HG03457 (cell line): ENCODE data around the gene PSKH1.
"Not testable (repeated sequence)": the region's sequence is repeated elsewhere in the genome, so short reads cannot be mapped to it uniquely, and the experiment has no call there.

ENCODE experiments used
- ATAC-seq: cut with Tn5 transposase; IDR thresholded peaks from one replicate; pipeline ENCODE4 v1.9.1; 2021; ENCODE audit warnings: moderate number of reproducible peaks; ENCODE audit not compliant: unreplicated experiment

PSKH1 gene

DNA sequence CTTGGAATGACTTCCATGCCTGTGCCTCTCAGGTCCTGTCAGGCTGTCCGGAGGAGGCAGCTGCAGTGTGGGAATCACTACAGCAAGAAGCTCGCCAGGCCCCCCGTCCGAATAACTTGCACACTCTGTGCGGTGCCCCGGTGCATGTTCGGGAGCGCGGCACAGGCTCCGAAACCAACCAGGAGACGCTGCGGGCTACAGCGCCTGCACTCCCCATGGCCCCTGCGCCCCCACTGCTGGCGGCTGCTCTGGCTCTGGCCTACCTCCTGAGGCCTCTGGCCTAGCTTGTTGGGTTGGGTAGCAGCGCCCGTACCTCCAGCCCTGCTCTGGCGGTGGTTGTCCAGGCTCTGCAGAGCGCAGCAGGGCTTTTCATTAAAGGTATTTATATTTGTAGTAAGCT, 7.1 kb upstream of the PSKH1 start:
- ATAC-seq: no peak

DNA sequence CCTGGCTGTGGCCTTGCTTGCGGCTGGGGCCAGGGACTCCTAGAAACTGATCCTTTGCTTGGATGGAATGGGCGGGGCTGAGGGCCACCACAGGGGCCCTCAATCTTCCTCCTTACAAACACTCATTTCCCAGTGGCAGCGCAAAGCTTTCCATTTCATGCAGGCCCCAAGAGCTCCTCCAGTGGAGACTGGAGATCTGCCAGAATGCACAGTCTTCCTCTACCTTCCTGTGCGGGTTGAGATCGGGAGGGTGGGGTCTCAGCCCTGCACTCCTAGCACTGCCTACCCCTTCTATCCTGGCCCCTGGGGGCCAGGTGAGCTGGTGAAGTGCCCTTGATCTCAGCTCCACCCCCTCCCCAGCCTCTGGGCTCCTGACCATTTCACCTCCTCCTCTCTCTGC, 6.7 kb upstream of the PSKH1 start:
- no peak for ATAC-seq

DNA sequence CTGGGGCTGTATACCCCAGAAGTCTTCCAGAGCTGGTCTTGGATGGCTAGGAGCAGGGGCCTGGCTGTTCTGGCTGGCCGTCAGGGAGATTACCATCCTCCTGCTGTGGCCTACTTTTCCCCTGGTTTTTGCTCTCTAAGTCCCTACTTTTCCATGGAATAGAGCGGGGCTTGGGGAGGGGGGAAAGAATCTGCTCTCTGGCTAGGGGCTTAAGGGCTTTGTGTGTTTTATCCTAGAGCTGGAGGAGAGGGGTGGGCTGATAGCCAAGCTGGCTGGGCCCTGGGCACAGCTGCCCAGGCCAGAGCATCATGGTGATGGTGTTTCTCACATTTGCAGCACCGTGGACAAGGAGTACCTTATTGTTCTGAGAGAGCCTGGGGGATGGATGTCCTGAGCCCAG, 4.7 kb upstream of the PSKH1 start:
- no peak for ATAC-seq

DNA sequence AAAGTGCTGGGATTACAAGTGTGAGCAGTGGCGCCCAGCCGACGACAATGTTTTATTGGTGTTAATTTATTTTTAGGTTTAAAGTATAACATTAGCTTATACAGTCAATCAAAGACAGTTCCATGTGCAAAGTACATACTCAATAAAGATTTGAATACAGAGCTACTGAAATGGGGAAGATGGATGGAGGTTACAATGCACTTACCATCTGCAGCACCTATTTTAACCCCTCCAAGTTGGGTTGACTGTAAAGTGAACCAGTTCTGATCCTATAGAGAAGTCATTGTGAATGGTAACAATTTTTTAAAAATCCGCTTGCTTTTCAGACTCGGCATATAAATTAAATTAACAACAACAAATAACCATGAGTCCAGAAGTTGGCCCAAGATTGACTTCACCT, 679 bp upstream of the PSKH1 start:
- ATAC-seq: no peak

DNA sequence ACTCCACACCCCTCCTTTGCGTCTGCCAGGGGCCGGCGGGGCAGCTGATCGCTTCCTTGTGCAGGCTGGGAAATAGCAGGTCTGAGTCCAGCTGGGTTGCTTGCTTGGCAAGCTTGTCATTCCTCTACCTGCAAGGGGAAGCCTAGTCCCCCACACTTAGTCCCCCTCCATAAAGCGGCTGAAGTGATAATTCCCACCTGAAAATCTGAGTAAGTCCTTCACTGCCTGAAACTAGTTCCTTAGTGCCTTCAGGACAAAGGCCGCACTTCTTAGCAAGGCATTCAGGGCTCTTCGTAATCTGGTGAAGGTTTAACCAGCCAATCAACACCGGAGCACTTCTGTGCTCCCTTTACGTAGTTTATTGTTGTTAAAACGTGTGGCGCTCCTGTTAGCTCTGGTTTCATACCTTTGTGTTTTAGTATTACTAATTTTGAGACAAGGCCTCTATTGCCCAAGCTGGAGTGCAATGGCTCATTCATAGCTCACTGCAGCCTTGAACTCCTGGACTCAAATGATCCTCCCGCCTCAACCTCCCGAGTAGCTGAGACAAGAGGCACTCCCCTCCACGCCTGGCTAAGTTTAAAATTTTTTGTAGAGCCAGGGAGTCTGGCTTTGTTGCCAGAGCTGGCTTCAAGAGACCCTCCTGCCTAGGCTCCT, 817 bp downstream of the PSKH1 start:
- no peak for ATAC-seq

DNA sequence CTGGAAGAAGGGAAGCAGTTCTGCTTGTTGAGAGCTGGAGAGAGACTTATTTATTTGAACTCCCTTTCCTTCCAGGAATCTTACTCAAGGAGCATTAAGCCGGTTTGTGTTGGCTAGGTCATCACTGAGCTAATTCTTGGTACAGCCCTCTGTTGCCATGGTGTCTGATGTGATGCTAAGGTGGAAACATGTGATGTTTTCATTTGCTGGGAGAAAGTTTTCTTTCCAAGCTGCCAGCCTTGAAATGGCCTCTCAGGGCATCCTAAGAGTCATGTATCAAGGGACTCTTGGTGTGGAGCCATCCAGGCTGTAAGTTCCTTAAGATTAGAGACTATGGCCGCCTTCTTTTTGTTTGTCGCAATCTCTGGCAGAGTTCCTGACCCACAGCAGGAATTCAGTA, 4.2 kb downstream of the PSKH1 start:
- no peak for ATAC-seq

DNA sequence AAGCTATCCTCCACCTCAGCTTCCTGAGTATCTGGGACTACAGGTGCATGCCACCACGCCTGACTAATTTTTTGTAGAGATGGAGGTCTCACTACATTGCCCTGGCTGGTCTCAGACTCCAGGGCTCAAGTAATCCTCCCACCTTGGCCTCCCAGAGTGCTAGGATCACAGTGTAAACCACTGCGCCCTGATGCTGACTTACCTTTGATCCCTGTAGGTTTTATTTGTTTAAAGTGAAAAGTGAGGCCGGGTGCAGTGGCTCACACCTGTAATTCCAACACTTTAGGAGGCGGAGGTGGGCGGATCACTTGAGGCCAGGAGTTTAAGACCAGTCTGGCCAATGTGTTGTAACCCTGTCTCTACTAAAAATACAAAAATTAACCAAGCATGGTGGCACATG, 8.7 kb downstream of the PSKH1 start:
- ATAC-seq: no peak

DNA sequence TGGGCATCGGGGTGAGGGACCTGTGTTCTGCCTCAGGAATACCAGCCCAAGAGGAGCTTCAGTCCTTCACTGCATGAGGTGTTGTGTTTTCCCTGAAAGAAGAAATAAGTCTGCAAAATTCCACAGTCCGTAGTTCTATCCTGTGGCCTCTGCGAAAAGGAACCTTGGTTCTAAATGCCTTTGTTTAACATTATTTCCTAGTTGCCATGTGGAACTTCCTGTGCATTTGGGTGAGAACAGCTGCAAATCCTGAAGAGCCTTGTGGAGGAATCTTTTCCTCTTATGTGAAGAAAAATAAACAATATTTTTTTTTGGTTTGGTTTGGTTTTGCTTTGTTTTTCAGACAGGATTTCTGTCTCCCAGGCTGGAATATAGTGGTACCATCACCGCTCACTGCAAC, 9.8 kb downstream of the PSKH1 start:
- ATAC-seq: no peak

DNA sequence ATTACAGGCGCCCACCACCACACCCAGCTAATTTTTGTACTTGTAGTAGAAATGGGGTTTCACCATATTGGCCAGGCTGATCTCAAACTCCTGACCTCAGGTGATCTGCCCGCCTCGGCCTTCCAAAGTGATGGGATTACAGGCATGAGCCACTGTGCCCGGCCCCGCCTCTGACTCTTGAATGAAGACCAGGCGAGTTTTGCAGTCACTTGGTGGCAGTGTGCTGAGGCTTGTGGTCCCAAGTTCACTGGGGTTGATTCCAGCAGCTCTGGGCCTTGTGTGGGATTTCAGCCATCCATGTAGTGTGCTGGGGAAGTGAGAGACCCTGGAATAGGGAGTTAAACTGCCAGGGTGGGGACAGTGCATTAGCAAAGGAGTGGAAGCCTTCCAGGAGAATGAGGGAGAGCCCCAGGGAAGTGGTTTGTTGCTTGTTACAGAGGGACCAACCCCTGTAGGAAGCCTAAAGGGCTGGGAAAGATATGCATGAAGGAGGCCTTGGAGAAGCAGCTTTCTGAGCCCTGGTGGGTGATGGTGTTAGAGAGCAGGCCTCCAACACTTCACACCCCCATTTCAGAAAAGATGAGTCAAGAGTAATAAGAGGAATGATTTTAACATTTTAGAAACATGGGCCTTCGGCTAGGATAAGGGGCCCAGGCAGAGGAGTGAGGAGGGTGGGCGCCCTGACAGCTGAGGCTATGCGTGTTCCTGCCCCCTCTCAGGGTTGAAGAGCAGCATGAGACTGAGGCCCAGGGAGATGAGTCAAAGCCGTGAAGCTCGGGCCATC, 14.5 kb downstream of the PSKH1 start:
- no peak for ATAC-seq

DNA sequence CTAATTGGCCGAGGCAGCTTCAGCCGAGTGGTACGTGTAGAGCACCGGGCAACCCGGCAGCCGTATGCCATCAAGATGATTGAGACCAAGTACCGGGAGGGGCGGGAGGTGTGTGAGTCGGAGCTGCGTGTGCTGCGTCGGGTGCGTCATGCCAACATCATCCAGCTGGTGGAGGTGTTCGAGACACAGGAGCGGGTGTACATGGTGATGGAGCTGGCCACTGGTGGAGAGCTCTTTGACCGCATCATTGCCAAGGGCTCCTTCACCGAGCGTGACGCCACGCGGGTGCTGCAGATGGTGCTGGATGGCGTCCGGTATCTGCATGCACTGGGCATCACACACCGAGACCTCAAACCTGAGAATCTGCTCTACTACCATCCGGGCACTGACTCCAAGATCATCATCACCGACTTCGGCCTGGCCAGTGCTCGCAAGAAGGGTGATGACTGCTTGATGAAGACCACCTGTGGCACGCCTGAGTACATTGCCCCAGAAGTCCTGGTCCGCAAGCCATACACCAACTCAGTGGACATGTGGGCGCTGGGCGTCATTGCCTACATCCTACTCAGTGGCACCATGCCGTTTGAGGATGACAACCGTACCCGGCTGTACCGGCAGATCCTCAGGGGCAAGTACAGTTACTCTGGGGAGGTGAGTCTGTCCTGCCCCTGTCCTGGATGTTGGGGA, 16.1 kb downstream of the PSKH1 start:
- no peak for ATAC-seq

DNA sequence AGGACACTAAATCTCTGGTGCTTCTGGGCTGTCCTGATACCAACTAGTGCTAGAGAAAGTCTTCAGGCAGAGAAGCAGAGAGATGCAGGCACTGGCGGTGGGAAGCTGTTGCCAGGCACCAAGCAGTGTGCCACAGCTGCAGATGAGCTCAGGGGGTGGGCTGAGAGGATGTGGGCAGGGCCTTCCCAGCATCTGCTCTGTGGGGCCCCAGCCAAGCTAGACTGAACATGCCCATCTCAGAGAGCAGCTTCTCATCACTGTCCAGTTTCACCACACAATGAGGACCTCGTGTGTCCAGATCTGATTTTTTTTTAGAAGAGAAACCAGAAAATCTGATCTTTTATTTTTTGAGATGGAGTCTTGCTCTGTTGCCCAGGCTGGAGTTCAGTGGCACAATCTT, 17.1 kb downstream of the PSKH1 start:
- no peak for ATAC-seq

DNA sequence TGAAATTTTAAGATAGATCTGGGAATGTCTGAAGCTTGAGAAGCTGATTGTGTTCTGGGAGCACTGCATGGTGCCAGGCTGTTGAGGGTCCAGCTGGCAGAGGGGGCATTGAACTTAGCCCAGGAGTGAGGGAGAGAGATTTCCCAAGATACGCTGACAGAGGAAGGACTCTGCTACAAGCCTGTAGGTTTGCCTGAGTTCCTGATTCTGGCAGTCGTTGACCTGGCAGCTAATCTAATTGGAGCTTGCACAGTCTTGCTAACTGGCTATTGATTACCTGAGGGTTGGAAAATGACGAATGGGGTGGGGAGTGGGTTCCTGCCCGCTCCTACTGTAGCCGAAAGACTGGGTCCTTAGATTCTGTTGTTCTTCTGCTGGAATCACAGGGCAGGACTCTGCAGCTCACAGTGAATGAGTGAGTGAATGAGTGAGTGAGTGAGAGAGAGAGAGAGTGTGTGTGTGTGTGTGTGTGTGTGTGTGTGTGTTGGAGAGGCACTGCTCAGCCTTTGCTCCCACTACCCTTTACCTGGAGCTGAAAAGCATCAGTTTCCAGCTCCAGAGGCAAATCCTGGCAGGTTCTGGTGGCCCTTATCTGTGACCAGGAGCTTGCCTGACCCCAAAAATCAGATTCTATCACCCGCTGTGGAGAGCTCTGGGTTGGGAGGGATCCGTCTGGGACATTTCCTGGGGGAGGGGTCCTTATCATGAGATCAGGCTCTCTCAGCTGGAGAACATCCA, 21.9 kb downstream of the PSKH1 start:
- ATAC-seq: no peak

DNA sequence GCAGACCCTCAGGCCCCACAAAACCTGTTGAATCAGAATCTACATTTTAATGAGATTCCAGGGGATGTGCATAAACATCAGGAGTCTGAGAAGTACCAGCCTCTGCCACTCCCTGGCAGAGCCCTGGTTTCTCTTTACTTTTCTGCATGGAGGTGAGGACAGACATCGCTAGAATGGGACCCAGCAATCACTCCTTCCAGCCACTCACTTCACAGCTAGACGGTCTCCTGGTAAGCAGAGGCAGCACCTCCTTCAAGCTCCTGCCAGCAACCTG, 22.4 kb downstream of the PSKH1 start:
- not testable (repeated sequence) for ATAC-seq

DNA sequence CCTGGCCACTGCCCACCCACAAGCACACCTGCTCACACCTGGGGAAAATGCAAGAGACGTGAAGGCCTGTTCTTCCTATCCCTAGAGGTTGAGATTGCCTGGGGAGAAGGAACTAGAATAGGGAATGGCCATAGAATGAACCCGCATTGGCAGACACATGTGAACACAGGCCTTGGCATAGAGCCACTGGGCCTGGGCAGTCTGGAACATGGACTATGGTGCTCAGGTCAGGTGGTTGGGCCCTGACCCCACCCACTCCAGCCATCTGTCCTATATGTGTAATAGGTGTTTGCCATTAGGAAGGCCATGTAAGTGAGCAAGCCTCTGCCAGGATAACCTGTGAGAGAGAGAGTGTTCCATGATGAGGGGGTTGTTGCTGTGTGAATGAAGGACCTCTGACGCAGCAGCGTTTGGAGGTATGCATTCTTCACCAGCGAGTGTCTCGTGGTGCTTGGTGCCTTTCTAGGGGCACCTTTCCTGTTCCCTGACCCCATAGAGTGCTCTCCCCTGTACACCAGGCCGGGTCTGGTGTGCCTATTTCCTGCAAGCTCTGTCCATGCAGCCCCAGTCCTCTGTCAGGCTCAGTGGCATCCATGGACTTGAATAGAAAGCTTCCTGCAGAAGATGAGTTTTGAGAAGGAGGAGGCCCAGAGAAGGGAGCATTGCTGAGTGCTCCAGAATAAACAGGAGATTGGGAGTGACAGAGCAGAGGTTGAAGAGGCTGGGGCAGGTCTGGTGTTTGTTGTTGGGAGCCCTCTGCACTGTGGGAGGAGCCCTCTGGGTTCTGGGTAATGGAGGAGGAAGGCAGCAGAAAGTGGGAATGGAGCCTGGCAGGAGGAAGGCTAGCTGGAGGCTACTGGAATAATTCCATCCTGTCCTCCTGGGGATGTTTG, 23.0 kb downstream of the PSKH1 start:
- no peak for ATAC-seq

DNA sequence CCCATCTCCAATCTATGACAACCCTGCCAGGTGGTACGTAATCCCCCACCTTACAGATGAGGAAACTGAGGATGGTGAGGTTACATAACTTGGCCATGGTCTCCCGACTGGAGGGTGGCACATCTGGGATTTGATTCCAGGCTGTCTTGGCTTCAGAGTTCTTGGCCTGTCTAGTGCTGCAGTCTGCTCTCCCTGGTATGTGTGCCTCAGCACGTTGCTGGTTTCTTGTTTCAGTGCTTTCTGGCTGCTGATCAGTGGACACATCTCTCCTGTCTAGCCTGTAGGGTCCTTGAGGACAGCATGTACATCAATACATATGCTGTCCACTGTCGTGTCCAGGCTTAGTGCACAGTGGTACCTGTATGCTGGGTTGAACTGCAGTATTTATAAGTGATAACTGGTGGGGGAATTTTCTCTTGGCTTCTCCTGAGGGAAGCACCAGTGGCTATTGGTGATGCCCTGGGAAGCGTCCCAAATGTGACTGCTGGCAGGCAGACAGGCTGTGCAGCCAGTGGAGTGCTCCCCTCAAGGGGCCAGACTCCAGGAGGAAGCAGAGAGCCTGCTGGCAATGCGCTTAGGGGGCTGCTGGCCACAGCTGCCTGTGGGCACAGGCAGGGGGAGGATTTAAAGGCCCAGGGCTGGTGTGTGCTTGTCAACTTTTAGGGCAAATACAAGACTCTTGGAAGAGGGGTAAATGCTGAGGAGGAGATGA, 24.2 kb downstream of the PSKH1 start:
- no peak for ATAC-seq

DNA sequence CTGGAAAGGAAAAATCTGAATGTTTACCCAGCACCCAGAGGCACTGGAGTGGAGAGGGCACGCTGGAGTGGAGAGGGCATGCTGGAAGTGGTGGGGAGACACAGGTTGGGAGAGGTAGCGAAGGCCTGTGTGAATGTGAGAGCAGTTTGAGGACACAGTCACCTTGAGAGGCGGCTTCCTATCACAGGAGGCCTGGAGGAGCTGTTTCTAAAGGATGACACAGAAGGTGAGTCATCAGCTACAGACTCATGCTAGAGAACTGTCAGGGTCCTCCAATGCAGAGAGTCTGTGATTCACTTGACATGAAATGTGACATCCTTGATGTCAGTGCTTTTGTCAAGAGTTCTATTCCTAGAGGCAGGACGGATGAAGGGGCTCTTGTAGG, 24.8 kb downstream of the PSKH1 start:
- ATAC-seq: no peak

DNA sequence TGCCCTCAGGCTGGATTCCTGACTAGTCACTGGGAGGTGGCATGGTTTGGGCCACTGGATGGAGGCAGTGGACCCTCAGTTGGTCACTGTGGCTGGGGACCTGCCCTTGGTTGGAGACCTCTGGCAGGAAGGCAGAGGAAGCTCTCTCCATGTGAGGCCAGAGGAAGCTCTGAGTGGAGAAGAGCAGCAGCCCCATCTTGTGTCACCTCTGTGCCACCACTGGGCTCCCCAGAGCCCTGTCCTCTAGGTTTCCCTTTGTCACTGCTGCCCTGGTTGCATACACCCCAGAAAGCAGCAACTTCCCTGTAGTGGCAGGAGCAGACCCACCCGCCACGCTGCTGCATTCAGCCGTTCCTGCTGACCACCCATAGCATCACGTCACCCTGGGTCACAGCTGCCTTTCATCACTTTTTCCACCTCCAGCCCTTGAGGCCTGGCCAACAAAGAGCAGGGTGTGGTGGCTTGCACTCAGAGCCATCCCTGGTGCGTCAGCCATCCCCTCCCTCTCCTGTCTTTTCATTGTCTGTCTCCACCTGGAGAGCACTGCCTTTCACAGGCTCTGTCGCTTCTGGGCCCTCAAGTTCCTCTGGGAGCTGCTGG, 26.7 kb downstream of the PSKH1 start:
- ATAC-seq: no peak

DNA sequence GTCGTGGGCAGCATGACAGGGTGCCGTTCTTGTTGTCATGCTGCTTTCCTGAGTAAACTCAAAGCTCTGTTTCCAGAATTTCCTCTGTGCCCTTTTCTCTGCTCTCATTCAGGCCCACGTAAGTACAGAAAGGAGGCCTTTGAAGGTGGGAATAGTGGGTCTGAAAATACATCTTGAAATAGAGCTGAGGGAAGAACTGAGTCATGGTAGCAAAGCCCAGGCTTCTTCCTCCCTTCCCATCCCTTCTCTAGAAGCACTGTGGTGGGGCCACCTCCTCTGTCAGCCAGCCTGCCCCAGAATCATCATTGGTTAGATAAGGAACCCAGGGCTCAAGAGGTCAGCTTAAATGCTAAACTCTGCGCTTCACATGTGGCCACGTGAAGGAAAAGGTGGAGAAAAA, 29.2 kb downstream of the PSKH1 start:
- ATAC-seq: no peak

DNA sequence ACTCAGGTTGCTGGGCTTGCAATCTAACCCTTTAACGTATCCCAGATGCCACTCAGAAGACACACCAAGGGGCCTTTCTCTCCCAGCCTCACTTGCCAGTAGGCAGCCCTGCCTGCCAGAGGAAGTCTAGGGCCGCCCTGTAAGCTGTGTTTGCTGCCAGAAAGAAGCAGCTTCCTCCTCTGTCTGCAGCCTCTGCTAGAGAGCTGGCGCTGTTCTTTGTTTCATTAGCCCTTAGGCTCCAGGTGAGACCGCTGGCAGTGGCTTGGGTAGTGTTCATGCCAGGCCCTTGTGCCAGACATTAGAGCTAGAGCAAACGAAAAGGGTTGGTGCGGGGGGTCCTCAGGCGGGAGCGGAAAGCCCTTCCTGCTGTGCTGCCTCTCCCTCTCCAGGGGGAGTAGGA, 29.7 kb downstream of the PSKH1 start:
- no peak for ATAC-seq
